Esophagus (tissue), 2 donors: ENCODE results near the gene NPTN. TPM values are rescaled to one million over a fixed set of nuclear protein-coding genes. Genes with fewer than 3 reads are reported as not detected.

Source experiments
- H3K27ac ChIP-seq, 2 donors: one replicate each; pipeline ENCODE4 v1.5.1; 2013; ENCODE audit warnings: low read depth in 2 of 2, mild to moderate bottlenecking in 2 of 2, inconsistent platforms in 1 of 2, low read length in 1 of 2, moderate library complexity in 1 of 2
- H3K27me3 ChIP-seq, 2 donors: one replicate each; pipeline ENCODE4 v1.6.1; 2013; ENCODE audit warnings: low read length in 2 of 2, control low read depth in 1 of 2, mild to moderate bottlenecking in 1 of 2; ENCODE audit not compliant: insufficient read depth in 2 of 2, control insufficient read depth in 1 of 2
- H3K36me3 ChIP-seq, 2 donors: one replicate each; pipeline ENCODE4 v1.6.1; 2013; ENCODE audit warnings: low read length in 1 of 2; ENCODE audit not compliant: control insufficient read depth in 2 of 2, insufficient read depth in 2 of 2
- H3K4me1 ChIP-seq, 2 donors: one replicate each; pipeline ENCODE4 v1.6.1; 2013; ENCODE audit warnings: low read length in 1 of 2; ENCODE audit not compliant: control insufficient read depth in 2 of 2, insufficient read depth in 2 of 2
- H3K4me3 ChIP-seq, 2 donors: one replicate each; pipeline ENCODE4 v1.5.1; 2013; ENCODE audit warnings: low read length in 2 of 2, mild to moderate bottlenecking in 2 of 2, low read depth in 1 of 2, moderate library complexity in 1 of 2
- H3K9me3 ChIP-seq, 2 donors: one replicate each; pipeline ENCODE4 v1.6.1; 2013; ENCODE audit warnings: mild to moderate bottlenecking in 2 of 2, low read depth in 1 of 2, low read length in 1 of 2, moderate library complexity in 1 of 2; ENCODE audit not compliant: control insufficient read depth in 2 of 2, insufficient read depth in 1 of 2
- WGBS, 2 donors: extraction: QIAGEN DNeasy Blood & Tissue Kit; methylation state at CpG; one replicate each; pipeline ENCODE4 v1.1.7; 2013; 5-methylcytosine and 5-hydroxymethylcytosine counted together
- polyA plus RNA-seq, 2 donors: library from polyadenylated mRNA; stranded (reverse); fragments of 200-250 nt; gene quantifications; one replicate each; pipeline ENCODE4 v1.2.3, GENCODE V29; 2013
- donor health status: healthy with polysubstance abuse.
- donor health status: Bipolar disorder and iron deficiency.

The NPTN gene
- polyA plus RNA-seq, 2 donors, result 30.0 to 82.0 TPM

- no peaks in the 10 kb centered on the region for H3K36me3 ChIP-seq
- H3K4me3 ChIP-seq, result no peak overlapping the region
- 92 to 95% methylated on average over 1 of the region's 1 CpG for WGBS, 2 donors
- no peaks in the 10 kb centered on the region for H3K9me3 ChIP-seq
- H3K27ac ChIP-seq, result no peak overlapping the region
- peaks cover 0 to 6% of the 10 kb centered on the region in 2 donors for H3K4me1 ChIP-seq
- H3K27me3 ChIP-seq, result no peaks in the 10 kb centered on the region
These were observed 28.7 kb downstream of the NPTN start for GRCh38 chr15:73604477-73604876.

- no peak overlapping the region for H3K27ac ChIP-seq
- H3K4me1 ChIP-seq, result peaks cover 0 to 6% of the 10 kb centered on the region in 2 donors
- WGBS, 2 donors, result 62% methylated on average over 2 of the region's 2 CpGs
- no peaks in the 10 kb centered on the region for H3K9me3 ChIP-seq
- no peaks in the 10 kb centered on the region for H3K36me3 ChIP-seq
- no peaks in the 10 kb centered on the region for H3K27me3 ChIP-seq
- H3K4me3 ChIP-seq, result no peak overlapping the region
These were observed 30.2 kb downstream of the NPTN start for GRCh38 chr15:73602992-73603391.

GRCh38 chr15:73602446-73602843, 30.7 kb downstream of the NPTN start:
- Histone ChIP-seq H3K4me1 (peaks cover 2 to 6% of the 10 kb centered on the region in 2 donors), H3K36me3 (no peaks in the 10 kb centered on the region), H3K27me3 (no peaks in the 10 kb centered on the region), H3K27ac (peak overlapping the region; percentile 73 to 88), H3K4me3 (no peak overlapping the region), H3K9me3 (no peaks in the 10 kb centered on the region)
- 5 to 11% methylated on average over 1 of the region's 1 CpG for WGBS, 2 donors

GRCh38 chr15:73601451-73602445, 31.4 kb downstream of the NPTN start:
- H3K9me3 ChIP-seq, result no peaks in the 10 kb centered on the region
- no peaks in the 10 kb centered on the region for H3K36me3 ChIP-seq
- peaks cover 5 to 10% of the 10 kb centered on the region in 2 donors for H3K4me1 ChIP-seq
- 26 to 36% methylated on average over 7 of the region's 7 CpGs for WGBS, 2 donors
- H3K4me3 ChIP-seq, result no peak overlapping the region
- H3K27me3 ChIP-seq, result no peaks in the 10 kb centered on the region
- peak overlapping the region; percentile 73 to 88 for H3K27ac ChIP-seq

GRCh38 chr15:73600413-73601335, 32.5 kb downstream of the NPTN start:
- Histone ChIP-seq H3K27me3 (no peaks in the 10 kb centered on the region), H3K9me3 (no peaks in the 10 kb centered on the region), H3K4me3 (no peak overlapping the region), H3K36me3 (no peaks in the 10 kb centered on the region), H3K27ac (peak overlapping the region; percentile 57 to 73), H3K4me1 (peaks cover 7 to 9% of the 10 kb centered on the region in 2 donors)
- WGBS, 2 donors, result 67 to 71% methylated on average over 5 of the region's 5 CpGs

GRCh38 chr15:73599934-73600333, 33.3 kb downstream of the NPTN start:
- Histone ChIP-seq H3K9me3 (no peaks in the 10 kb centered on the region), H3K27me3 (no peaks in the 10 kb centered on the region), H3K27ac (peak overlapping the region in 1 of 2 donors; percentile 3), H3K4me1 (peaks cover 9 to 10% of the 10 kb centered on the region in 2 donors), H3K36me3 (no peaks in the 10 kb centered on the region), H3K4me3 (no peak overlapping the region)
- WGBS, 2 donors, result 56 to 68% methylated on average over 1 of the region's 1 CpG

GRCh38 chr15:73598530-73599160, 34.5 kb downstream of the NPTN start:
- H3K9me3 ChIP-seq, result no peaks in the 10 kb centered on the region
- H3K36me3 ChIP-seq, result no peaks in the 10 kb centered on the region
- no peaks in the 10 kb centered on the region for H3K27me3 ChIP-seq
- 40 to 43% methylated on average over 3 of the region's 3 CpGs for WGBS, 2 donors
- no peak overlapping the region for H3K4me3 ChIP-seq
- H3K4me1 ChIP-seq, result peaks cover 9 to 10% of the 10 kb centered on the region in 2 donors
- no peak overlapping the region for H3K27ac ChIP-seq

- 76 to 81% methylated on average over 21 of the region's 21 CpGs for WGBS, 2 donors
- H3K36me3 ChIP-seq, result no peaks in the 10 kb centered on the region
- H3K9me3 ChIP-seq, result no peaks in the 10 kb centered on the region
- peak overlapping the region; percentile 38 to 63 for H3K27ac ChIP-seq
- peaks cover 9 to 10% of the 10 kb centered on the region in 2 donors for H3K4me1 ChIP-seq
- H3K4me3 ChIP-seq, result no peak overlapping the region
- H3K27me3 ChIP-seq, result no peaks in the 10 kb centered on the region
These were observed 36.1 kb downstream of the NPTN start for GRCh38 chr15:73597036-73597638.

GRCh38 chr15:73596174-73596573, 37.0 kb downstream of the NPTN start:
- Histone ChIP-seq H3K27me3 (no peaks in the 10 kb centered on the region), H3K27ac (no peak overlapping the region), H3K36me3 (no peaks in the 10 kb centered on the region), H3K9me3 (no peaks in the 10 kb centered on the region), H3K4me1 (peaks cover 6 to 9% of the 10 kb centered on the region in 2 donors), H3K4me3 (no peak overlapping the region)
- WGBS, 2 donors, result 14 to 15% methylated on average over 1 of the region's 1 CpG
